ENCODE data around the gene BAIAP2L2.

BAIAP2L2 gene

DNA sequence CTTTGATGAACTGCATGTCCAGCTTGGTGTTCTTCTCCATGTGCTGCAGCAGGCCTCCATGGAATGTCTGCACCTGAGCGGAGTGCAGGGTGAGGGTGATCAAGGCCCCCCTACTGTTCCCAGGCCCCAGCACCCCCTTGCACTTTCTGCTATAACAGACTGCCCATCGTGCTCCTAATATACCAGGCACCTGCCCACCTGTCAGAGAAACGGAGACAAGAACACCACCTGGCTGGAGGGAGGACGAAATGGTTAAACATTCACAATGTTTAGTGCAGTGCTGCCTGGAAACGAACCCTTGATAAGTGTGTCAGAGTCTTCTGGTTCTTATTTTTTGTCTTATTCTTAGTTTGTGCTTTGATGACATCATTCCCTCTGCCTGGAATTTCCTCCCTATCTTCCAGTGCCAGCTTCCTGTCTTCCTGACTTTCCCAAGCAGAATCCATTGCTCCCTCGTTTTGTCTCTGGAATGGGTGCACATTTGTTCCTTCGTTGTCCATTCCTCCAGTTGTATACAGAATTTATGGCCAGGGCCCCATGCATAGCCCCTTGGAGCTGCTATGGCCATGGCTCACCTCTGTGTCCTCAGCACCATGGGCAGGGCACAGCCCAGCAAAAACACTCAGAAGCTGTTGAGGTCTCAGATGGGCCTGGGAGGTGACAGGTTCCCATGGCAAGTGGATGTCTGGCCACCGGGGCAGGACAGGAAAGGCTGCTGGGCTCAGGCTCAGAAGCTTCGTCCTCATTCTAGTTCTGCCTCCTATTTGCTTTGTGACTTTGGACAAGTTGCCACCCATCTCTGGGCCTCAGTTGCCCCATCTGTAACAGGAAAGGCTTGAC, 11.9 kb downstream of the BAIAP2L2 start:
- peak overlapping the region; percentile 21 for H4K8ac ChIP-seq (ENCODE audit: low read length)
- no peaks in the 10 kb centered on the region for H3K79me1 ChIP-seq (replicated peaks; ENCODE audit: low read length, poor library complexity, severe bottlenecking)
- no peak overlapping the region for H2AFZ ChIP-seq (ENCODE audit: low read depth, low read length)
- no peak overlapping the region for H2BK5ac ChIP-seq (ENCODE audit: low read depth, low read length, poor library complexity, severe bottlenecking)
- H2BK120ac ChIP-seq (ENCODE audit: low read depth, low read length), result no peak overlapping the region
- H3K18ac ChIP-seq (ENCODE audit: low read depth in 1 of 2, low read length in 2 of 2), result peak overlapping the region in 1 of 2 experiments; percentile 16
- H3K36me3 ChIP-seq (ENCODE audit: control insufficient read depth in 1 of 2, insufficient read depth in 2 of 2, low read depth in 1 of 2, low read length in 2 of 2), result no peaks in the 10 kb centered on the region
- H3K23ac ChIP-seq (ENCODE audit: low read length in 2 of 2), result no peak overlapping the region
- H3K27me3 ChIP-seq (ENCODE audit: control insufficient read depth in 1 of 2, insufficient read depth in 1 of 2, low read length in 2 of 2), result no peaks in the 10 kb centered on the region
- WGBS, result 74% methylated on average over 8 of the region's 9 CpGs
- H3K9me3 ChIP-seq (ENCODE audit: control insufficient read depth, low read length), result no peaks in the 10 kb centered on the region
- peak overlapping the region in 1 of 2 experiments; percentile 45 for H2BK12ac ChIP-seq (ENCODE audit: low read length in 2 of 2)
- H3K4me3 ChIP-seq (ENCODE audit: insufficient read depth in 1 of 2, low read depth in 1 of 2, low read length in 2 of 2), result no peak overlapping the region
- H3K4me2 ChIP-seq (ENCODE audit: low read length, poor library complexity, severe bottlenecking), result no peak overlapping the region
- peaks cover 13% of the 10 kb centered on the region for H3K4me1 ChIP-seq (ENCODE audit: control insufficient read depth, insufficient read depth, low read depth, low read length)
- no peak overlapping the region for H2AK5ac ChIP-seq (ENCODE audit: low read length, severe bottlenecking)
- DNase-seq, result peak; percentile 75
- no peak overlapping the region for H3K14ac ChIP-seq (ENCODE audit: low read length in 2 of 2)
- H2BK15ac ChIP-seq (ENCODE audit: low read depth, poor library complexity, severe bottlenecking), result peak overlapping the region; percentile 31
- H3K4ac ChIP-seq (ENCODE audit: low read depth in 1 of 2, low read length in 2 of 2), result no peak overlapping the region
- peak overlapping the region; percentile 86 for H3K9ac ChIP-seq (ENCODE audit: low read length)
- H4K91ac ChIP-seq (ENCODE audit: low read length), result no peak overlapping the region
- H3K27ac ChIP-seq (ENCODE audit: low read length, poor library complexity, severe bottlenecking), result no peak overlapping the region

DNA sequence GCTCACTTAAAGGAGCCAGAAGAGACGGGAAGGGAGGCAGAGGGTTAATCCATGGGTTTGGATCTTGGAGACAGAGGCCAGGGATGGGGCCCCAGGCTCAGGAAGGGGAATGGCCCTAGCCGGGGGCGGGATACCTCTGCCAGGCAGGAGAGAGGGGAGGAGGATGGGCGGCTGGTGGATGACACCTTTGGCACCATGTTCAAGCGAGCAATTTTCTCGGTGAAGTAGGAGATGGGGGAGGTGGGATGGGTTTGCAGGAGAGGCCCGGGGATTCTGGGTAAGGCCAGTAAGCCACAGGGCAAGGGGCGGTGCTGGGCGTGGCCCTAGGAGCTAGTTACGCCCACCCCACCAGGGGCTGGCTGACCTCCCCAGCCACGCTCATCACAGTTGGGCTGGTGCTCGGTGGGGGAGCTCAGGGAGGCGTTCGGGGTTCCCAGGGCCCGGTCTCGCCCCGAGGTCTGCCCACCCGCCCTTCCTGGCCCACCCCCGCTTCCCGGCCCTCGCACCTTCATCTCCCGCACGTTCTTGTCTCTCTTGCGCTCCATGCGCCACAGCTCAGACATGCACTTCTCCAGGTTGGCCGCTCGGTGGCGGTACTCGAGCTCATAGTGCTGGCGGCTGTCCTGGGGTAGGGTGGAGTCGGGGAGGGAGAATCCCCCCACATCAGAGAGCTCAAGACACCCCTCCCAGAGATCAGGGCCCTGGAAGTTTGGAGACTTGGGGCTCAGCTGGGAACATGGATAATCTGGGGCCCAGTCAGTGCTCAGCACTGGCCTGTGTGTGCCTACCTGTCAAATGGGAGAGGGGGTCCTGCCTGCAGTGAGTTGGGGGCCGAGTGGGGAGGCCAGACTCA, 12.7 kb downstream of the BAIAP2L2 start:
- Histone ChIP-seq H2BK5ac (ENCODE audit: low read depth, low read length, poor library complexity, severe bottlenecking) (no peak overlapping the region), H3K4me2 (ENCODE audit: low read length, poor library complexity, severe bottlenecking) (no peak overlapping the region), H3K14ac (ENCODE audit: low read length in 2 of 2) (no peak overlapping the region), H2AK5ac (ENCODE audit: low read length, severe bottlenecking) (no peak overlapping the region), H4K91ac (ENCODE audit: low read length) (no peak overlapping the region), H2AFZ (ENCODE audit: low read depth, low read length) (peak overlapping the region; percentile 67), H3K79me1 (replicated peaks; ENCODE audit: low read length, poor library complexity, severe bottlenecking) (no peaks in the 10 kb centered on the region), H3K9me3 (ENCODE audit: control insufficient read depth, low read length) (no peaks in the 10 kb centered on the region), H3K18ac (ENCODE audit: low read depth in 1 of 2, low read length in 2 of 2) (peak overlapping the region in 1 of 2 experiments; percentile 16), H2BK120ac (ENCODE audit: low read depth, low read length) (no peak overlapping the region), H4K8ac (ENCODE audit: low read length) (peak overlapping the region; percentile 21), H3K4me3 (ENCODE audit: insufficient read depth in 1 of 2, low read depth in 1 of 2, low read length in 2 of 2) (no peak overlapping the region), H2BK15ac (ENCODE audit: low read depth, poor library complexity, severe bottlenecking) (peak overlapping the region; percentile 31), H3K4me1 (ENCODE audit: control insufficient read depth, insufficient read depth, low read depth, low read length) (peaks cover 13% of the 10 kb centered on the region), H3K36me3 (ENCODE audit: control insufficient read depth in 1 of 2, insufficient read depth in 2 of 2, low read depth in 1 of 2, low read length in 2 of 2) (no peaks in the 10 kb centered on the region), H3K27me3 (ENCODE audit: control insufficient read depth in 1 of 2, insufficient read depth in 1 of 2, low read length in 2 of 2) (no peaks in the 10 kb centered on the region), H2BK12ac (ENCODE audit: low read length in 2 of 2) (peak overlapping the region in 1 of 2 experiments; percentile 67), H3K4ac (ENCODE audit: low read depth in 1 of 2, low read length in 2 of 2) (no peak overlapping the region), H3K9ac (ENCODE audit: low read length) (peak overlapping the region; percentile 86), H3K27ac (ENCODE audit: low read length, poor library complexity, severe bottlenecking) (no peak overlapping the region), H3K23ac (ENCODE audit: low read length in 2 of 2) (peak overlapping the region in 1 of 2 experiments; percentile 67)
- DNase-seq, result peak; percentile 35
- WGBS, result 13% methylated on average over 16 of the region's 32 CpGs

DNA sequence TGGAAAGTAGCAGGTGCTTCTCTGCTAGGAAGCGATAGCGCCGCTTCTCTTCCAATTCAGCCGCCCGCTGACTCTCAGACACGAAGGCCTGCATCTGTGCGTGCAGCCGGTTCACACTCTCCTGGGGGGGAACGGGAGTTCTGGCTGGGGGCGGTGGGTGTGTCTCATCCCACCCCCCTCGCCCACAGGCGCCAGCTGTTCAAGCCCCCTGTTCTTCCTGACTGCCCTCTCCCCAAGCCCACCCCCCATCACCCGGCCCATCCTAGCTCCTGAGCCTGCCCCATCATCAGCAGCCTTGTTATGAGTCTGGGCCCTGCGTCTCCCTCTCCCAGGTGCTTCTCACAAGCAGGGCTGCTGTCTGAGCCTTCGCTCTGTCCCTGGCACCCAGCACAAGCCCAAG, 13.4 kb downstream of the BAIAP2L2 start:
- Histone ChIP-seq H3K27me3 (ENCODE audit: control insufficient read depth in 1 of 2, insufficient read depth in 1 of 2, low read length in 2 of 2) (no peaks in the 10 kb centered on the region), H3K36me3 (ENCODE audit: control insufficient read depth in 1 of 2, insufficient read depth in 2 of 2, low read depth in 1 of 2, low read length in 2 of 2) (no peaks in the 10 kb centered on the region), H3K23ac (ENCODE audit: low read length in 2 of 2) (no peak overlapping the region), H4K8ac (ENCODE audit: low read length) (no peak overlapping the region), H3K14ac (ENCODE audit: low read length in 2 of 2) (no peak overlapping the region), H3K9me3 (ENCODE audit: control insufficient read depth, low read length) (no peaks in the 10 kb centered on the region), H3K4ac (ENCODE audit: low read depth in 1 of 2, low read length in 2 of 2) (no peak overlapping the region), H2AK5ac (ENCODE audit: low read length, severe bottlenecking) (no peak overlapping the region), H2BK15ac (ENCODE audit: low read depth, poor library complexity, severe bottlenecking) (no peak overlapping the region), H3K4me2 (ENCODE audit: low read length, poor library complexity, severe bottlenecking) (no peak overlapping the region), H3K79me1 (replicated peaks; ENCODE audit: low read length, poor library complexity, severe bottlenecking) (no peaks in the 10 kb centered on the region), H3K27ac (ENCODE audit: low read length, poor library complexity, severe bottlenecking) (no peak overlapping the region), H2BK5ac (ENCODE audit: low read depth, low read length, poor library complexity, severe bottlenecking) (no peak overlapping the region), H2BK120ac (ENCODE audit: low read depth, low read length) (no peak overlapping the region), H4K91ac (ENCODE audit: low read length) (no peak overlapping the region), H2BK12ac (ENCODE audit: low read length in 2 of 2) (no peak overlapping the region), H3K18ac (ENCODE audit: low read depth in 1 of 2, low read length in 2 of 2) (no peak overlapping the region), H3K4me1 (ENCODE audit: control insufficient read depth, insufficient read depth, low read depth, low read length) (peaks cover 13% of the 10 kb centered on the region), H3K9ac (ENCODE audit: low read length) (no peak overlapping the region), H3K4me3 (ENCODE audit: insufficient read depth in 1 of 2, low read depth in 1 of 2, low read length in 2 of 2) (no peak overlapping the region), H2AFZ (ENCODE audit: low read depth, low read length) (no peak overlapping the region)
- whole genome bisulfite sequencing, result 54% methylated on average over 8 of the region's 15 CpGs
- DNase-seq, result no peak

DNA sequence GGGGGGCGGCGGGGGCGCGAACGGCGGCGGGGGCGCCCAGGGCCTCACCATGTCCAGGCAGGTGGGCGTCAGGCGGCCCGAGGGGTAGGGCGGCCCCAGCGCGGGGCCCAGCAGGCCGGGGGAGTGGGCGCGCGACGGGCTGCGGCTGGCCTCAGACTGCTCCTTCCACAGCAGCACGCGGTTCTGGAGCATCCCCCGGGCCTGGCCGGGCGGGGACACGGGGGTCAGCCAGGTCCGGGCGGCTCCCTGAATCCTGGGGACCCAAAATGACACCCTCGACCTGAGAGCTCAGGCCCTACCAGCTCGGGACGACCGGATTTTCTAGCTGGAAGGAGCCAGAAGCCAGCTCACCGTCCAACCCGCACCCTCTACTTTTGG, 21.0 kb downstream of the BAIAP2L2 start:
- Histone ChIP-seq H4K91ac (ENCODE audit: low read length) (no peak overlapping the region), H3K4ac (ENCODE audit: low read depth in 1 of 2, low read length in 2 of 2) (no peak overlapping the region), H3K27ac (ENCODE audit: low read length, poor library complexity, severe bottlenecking) (no peak overlapping the region), H2BK5ac (ENCODE audit: low read depth, low read length, poor library complexity, severe bottlenecking) (no peak overlapping the region), H3K9me3 (ENCODE audit: control insufficient read depth, low read length) (no peaks in the 10 kb centered on the region), H2BK120ac (ENCODE audit: low read depth, low read length) (no peak overlapping the region), H2AK5ac (ENCODE audit: low read length, severe bottlenecking) (no peak overlapping the region), H3K4me2 (ENCODE audit: low read length, poor library complexity, severe bottlenecking) (peak overlapping the region; percentile 7), H3K36me3 (ENCODE audit: control insufficient read depth in 1 of 2, insufficient read depth in 2 of 2, low read depth in 1 of 2, low read length in 2 of 2) (peaks cover 4 to 8% of the 10 kb centered on the region in 2 experiments), H2BK15ac (ENCODE audit: low read depth, poor library complexity, severe bottlenecking) (no peak overlapping the region), H2BK12ac (ENCODE audit: low read length in 2 of 2) (no peak overlapping the region), H3K27me3 (ENCODE audit: control insufficient read depth in 1 of 2, insufficient read depth in 1 of 2, low read length in 2 of 2) (peaks cover 4 to 7% of the 10 kb centered on the region in 2 experiments), H3K4me1 (ENCODE audit: control insufficient read depth, insufficient read depth, low read depth, low read length) (peaks cover 10% of the 10 kb centered on the region), H3K9ac (ENCODE audit: low read length) (no peak overlapping the region), H3K4me3 (ENCODE audit: insufficient read depth in 1 of 2, low read depth in 1 of 2, low read length in 2 of 2) (no peak overlapping the region), H3K23ac (ENCODE audit: low read length in 2 of 2) (no peak overlapping the region), H3K14ac (ENCODE audit: low read length in 2 of 2) (no peak overlapping the region), H4K8ac (ENCODE audit: low read length) (peak overlapping the region; percentile 5), H3K79me1 (replicated peaks; ENCODE audit: low read length, poor library complexity, severe bottlenecking) (no peaks in the 10 kb centered on the region), H3K18ac (ENCODE audit: low read depth in 1 of 2, low read length in 2 of 2) (no peak overlapping the region), H2AFZ (ENCODE audit: low read depth, low read length) (no peak overlapping the region)
- 34% methylated on average over 29 of the region's 34 CpGs for WGBS
- no peak for DNase-seq
